ENCODE measurements around the gene ZSWIM1. TPM values are rescaled to one million over a fixed set of nuclear protein-coding genes. Genes with fewer than 3 reads are reported as not detected.
A peak's percentile ranks its signal among the peaks of the same experiment; 100 is the strongest.

ZSWIM1 gene
- total RNA-seq, 2 donors from 2014 or later: 9.8 to 13.8 TPM

DNA sequence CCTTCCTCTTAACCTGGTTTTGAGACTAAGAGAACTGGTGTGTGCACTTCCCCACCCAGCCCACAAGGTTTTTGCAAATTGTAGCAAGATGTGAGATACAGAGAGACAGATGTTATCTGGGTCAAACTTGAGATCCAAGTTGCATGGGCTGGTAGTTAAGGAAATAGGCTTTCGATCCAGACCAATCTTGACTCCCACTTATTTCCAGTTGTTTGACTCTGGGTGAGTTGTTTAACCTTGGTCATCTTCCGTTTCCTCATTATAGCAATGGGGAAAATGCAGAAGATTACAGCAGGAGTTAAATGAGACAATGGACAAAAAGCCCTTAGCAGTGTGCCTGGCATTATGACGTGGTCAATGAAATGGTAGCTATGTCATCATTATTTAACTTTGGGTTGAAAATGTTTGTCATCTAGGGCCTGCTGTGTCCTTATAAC lies 45.7 kb upstream of the ZSWIM1 start:
- no peaks in the 10 kb centered on the region for H3K27me3 ChIP-seq
- TF ChIP-seq, protein P1, sequence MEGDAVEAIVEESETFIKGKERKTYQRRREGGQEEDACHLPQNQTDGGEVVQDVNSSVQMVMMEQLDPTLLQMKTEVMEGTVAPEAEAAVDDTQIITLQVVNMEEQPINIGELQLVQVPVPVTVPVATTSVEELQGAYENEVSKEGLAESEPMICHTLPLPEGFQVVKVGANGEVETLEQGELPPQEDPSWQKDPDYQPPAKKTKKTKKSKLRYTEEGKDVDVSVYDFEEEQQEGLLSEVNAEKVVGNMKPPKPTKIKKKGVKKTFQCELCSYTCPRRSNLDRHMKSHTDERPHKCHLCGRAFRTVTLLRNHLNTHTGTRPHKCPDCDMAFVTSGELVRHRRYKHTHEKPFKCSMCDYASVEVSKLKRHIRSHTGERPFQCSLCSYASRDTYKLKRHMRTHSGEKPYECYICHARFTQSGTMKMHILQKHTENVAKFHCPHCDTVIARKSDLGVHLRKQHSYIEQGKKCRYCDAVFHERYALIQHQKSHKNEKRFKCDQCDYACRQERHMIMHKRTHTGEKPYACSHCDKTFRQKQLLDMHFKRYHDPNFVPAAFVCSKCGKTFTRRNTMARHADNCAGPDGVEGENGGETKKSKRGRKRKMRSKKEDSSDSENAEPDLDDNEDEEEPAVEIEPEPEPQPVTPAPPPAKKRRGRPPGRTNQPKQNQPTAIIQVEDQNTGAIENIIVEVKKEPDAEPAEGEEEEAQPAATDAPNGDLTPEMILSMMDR (IDR thresholded peaks at IDR 0.05): no peak
- H3K27ac ChIP-seq: peak overlapping the region; percentile 97 to 99
- peak overlapping the region; percentile 85 to 88 for H3K4me3 ChIP-seq
- no peak for DNase-seq (ENCODE audit: low spot score)
- H3K9me3 ChIP-seq: no peaks in the 10 kb centered on the region
- H3K4me1 ChIP-seq: peaks cover 0 to 36% of the 10 kb centered on the region in 2 donors
- H3K36me3 ChIP-seq: peaks cover 6% of the 10 kb centered on the region

DNA sequence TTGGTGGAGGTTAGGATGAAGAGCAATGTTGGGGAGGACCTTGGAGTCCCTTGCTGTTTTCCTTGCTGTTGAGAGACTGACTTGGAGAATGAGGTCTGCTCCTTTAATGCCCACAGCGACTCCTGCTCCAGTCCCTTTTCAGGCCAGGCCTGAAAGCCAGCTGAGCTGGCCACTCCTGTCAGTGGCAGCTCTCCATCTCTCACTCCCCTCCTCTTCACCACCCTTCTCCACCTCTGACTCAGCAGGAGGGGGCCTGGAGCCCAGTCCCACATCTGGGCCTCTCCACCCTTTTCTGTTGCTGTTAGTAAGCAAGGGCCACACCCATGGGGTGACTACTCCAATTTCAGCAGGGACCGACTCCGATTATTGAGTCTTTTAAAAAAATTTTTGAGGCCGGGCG lies 45.2 kb upstream of the ZSWIM1 start:
- TF ChIP-seq, protein P1 (IDR thresholded peaks at IDR 0.05): no peak
- Histone ChIP-seq H3K9me3 (no peaks in the 10 kb centered on the region), H3K4me1 (peaks cover 0 to 39% of the 10 kb centered on the region in 2 donors), H3K4me3 (peak overlapping the region; percentile 85 to 88), H3K27me3 (no peaks in the 10 kb centered on the region), H3K36me3 (peaks cover 11% of the 10 kb centered on the region), H3K27ac (peak overlapping the region; percentile 97 to 99)
- peak; percentile 88 for DNase-seq (ENCODE audit: low spot score)

DNA sequence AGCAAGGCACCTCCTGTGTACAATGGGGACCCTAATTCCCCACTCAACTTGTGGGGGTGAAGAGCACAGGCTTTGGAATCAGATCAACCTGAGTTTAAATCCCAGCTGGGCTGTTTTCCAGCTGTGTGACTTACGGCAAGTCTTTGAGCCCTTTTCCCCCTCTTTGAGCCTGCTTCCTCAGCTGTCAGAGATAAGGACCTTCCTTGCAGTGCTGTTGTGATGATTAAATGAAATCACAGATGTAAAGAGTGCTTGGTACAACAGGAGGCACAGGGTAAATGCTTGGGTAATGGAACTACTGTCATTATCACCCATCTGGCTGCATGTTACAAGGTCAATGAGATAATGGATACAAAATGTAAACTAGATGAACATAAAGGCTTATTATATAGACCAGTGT lies 44.2 kb upstream of the ZSWIM1 start:
- H3K36me3 ChIP-seq: peaks cover 18% of the 10 kb centered on the region

DNA sequence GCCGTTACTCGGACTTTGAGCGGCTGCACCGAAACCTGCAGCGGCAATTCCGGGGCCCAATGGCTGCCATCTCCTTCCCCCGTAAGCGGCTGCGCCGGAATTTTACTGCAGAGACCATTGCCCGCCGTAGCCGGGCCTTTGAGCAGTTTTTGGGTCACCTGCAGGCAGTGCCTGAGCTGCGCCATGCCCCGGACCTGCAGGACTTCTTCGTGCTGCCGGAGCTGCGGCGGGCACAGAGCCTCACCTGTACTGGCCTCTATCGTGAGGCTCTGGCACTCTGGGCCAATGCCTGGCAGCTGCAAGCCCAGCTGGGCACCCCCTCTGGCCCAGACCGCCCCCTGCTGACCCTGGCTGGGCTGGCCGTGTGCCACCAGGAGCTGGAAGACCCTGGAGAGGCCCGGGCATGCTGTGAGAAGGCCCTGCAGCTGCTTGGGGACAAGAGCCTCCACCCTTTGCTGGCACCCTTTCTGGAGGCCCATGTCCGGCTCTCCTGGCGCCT lies 40.3 kb upstream of the ZSWIM1 start:
- peak overlapping the region in 1 of 2 donors; percentile 33 for H3K27ac ChIP-seq
- peaks cover 44% of the 10 kb centered on the region for H3K36me3 ChIP-seq

More for the DNA sequence above, 44.2 kb upstream of the ZSWIM1 start:
- TF ChIP-seq, protein P1 (IDR thresholded peaks at IDR 0.05): no peak
- H3K4me3 ChIP-seq: no peak overlapping the region
- no peaks in the 10 kb centered on the region for H3K27me3 ChIP-seq
- DNase-seq (ENCODE audit: low spot score): no peak
- H3K9me3 ChIP-seq: no peaks in the 10 kb centered on the region
- peak overlapping the region; percentile 51 to 99 for H3K27ac ChIP-seq
- H3K4me1 ChIP-seq: peaks cover 0 to 49% of the 10 kb centered on the region in 2 donors

DNA sequence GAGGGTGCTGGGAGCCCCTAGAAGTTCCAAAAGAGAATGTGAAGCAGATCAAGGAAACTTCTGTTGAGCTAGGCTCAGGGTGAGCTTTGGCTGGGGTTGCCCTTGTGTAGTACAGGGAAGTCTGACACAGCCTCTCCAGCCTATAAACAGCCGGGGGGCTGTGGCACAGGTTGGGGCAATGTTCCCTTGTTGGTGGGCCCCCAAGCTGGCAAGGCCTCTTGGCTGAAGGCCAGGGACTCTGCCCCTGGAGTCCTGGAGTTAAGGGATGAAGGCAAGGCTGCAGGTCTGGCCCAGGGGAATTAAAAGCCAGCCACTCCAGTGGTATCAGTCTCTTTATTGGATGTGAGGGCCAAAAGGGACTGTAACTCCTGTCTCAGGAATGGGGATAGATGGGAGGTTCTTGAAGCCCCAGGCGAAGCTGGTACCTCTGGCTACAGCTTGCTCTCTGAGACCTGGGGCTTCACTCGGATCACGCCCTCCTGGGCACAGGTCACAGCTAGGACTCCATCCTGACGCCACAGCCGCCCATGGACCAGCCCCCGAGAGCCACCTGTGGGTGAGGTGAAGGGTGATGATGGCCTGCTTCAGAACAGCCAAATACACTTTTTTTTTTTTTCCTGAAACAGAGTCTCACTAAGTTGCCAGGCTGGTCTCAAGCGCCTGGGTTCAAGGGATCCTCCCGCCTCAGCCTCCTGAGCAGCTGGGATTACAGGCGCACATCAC lies 39.5 kb upstream of the ZSWIM1 start:
- Histone ChIP-seq H3K4me1 (peaks cover 0 to 36% of the 10 kb centered on the region in 2 donors), H3K4me3 (no peak overlapping the region), H3K36me3 (peaks cover 52% of the 10 kb centered on the region), H3K27me3 (no peaks in the 10 kb centered on the region), H3K9me3 (no peaks in the 10 kb centered on the region), H3K27ac (peak overlapping the region; percentile 33 to 57)
- DNase-seq (ENCODE audit: low spot score): no peak
- TF ChIP-seq, protein P1 (IDR thresholded peaks at IDR 0.05): no peak

More for the DNA sequence above, 40.3 kb upstream of the ZSWIM1 start:
- H3K9me3 ChIP-seq: no peaks in the 10 kb centered on the region
- no peak overlapping the region for H3K4me3 ChIP-seq
- TF ChIP-seq, protein P1 (IDR thresholded peaks at IDR 0.05): no peak
- H3K4me1 ChIP-seq: peaks cover 0 to 42% of the 10 kb centered on the region in 2 donors
- H3K27me3 ChIP-seq: no peaks in the 10 kb centered on the region
- no peak for DNase-seq (ENCODE audit: low spot score)
